Measurements from ENCODE around the gene COTL1. TPM values are rescaled to one million over a fixed set of nuclear protein-coding genes. Genes with fewer than 3 reads are reported as not detected.

The COTL1 gene
- total RNA-seq, 1 donor from 2014 or later = 179 TPM

DNA sequence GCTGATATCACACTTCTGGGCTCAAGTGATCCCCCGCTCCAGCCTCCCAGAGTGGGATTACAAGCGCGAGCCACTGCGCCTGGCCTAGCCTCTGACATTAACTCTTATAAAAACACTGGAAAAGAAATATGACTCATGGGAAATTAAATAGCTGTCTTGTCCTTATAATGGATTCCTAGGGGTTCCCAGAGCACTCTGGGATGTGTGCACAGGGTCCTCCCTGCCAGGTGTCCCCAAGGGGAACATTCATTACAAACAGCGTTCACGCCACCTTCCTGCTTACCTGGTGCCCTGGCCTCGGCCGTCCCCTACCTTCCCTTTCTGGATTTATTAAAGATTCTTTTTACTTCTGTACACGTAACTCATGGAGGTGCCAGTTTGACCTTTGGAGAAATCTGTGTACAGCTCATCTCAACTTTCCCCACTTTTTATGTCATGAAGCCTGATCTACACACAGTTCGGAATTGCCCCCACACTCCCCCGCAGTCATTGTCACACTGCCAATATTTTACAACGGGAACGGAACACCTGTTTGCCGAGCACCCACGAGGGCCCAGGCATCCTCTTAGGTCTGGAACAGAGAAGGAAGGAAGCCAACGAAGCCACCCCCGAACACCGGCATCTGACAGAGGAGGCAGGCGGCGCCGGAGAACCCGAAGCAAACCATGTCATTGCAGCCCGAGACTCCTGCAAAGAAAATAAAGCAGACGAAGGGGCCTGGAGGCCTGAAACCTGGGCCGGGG is 73.7 kb downstream of the COTL1 start:
- Mint-ChIP-seq H3K4me3 (peak overlapping the region; percentile 4), H3K27ac (no peak overlapping the region), H3K4me1 (ENCODE audit: unreplicated experiment) (peaks cover 40% of the 10 kb centered on the region), H3K36me3 (no peaks in the 10 kb centered on the region), H3K27me3 (no peaks in the 10 kb centered on the region), H3K9me3 (no peaks in the 10 kb centered on the region)
- no peak for DNase-seq (ENCODE audit: extremely low spot score, unreplicated experiment)
- no peak for TF ChIP-seq CTCF (conservative IDR thresholded peaks at IDR 0.05)

- peaks cover 40% of the 10 kb centered on the region for H3K4me1 Mint-ChIP-seq (ENCODE audit: unreplicated experiment)
- H3K36me3 Mint-ChIP-seq = no peaks in the 10 kb centered on the region
- H3K4me3 Mint-ChIP-seq = no peak overlapping the region
- no peaks in the 10 kb centered on the region for H3K9me3 Mint-ChIP-seq
- no peak overlapping the region for H3K27ac Mint-ChIP-seq
- H3K27me3 Mint-ChIP-seq = no peaks in the 10 kb centered on the region
- TF ChIP-seq CTCF (conservative IDR thresholded peaks at IDR 0.05) = no peak
- no peak for DNase-seq (ENCODE audit: extremely low spot score, unreplicated experiment)
These were observed 74.6 kb downstream of the COTL1 start for GRCh38 chr16:84543253-84543652.

- H3K36me3 Mint-ChIP-seq = no peaks in the 10 kb centered on the region
- no peak for TF ChIP-seq CTCF (conservative IDR thresholded peaks at IDR 0.05)
- H3K27me3 Mint-ChIP-seq = no peaks in the 10 kb centered on the region
- no peak for DNase-seq (ENCODE audit: extremely low spot score, unreplicated experiment)
- no peak overlapping the region for H3K27ac Mint-ChIP-seq
- peaks cover 47% of the 10 kb centered on the region for H3K4me1 Mint-ChIP-seq (ENCODE audit: unreplicated experiment)
- no peak overlapping the region for H3K4me3 Mint-ChIP-seq
- H3K9me3 Mint-ChIP-seq = no peaks in the 10 kb centered on the region
These were observed 75.7 kb downstream of the COTL1 start for GRCh38 chr16:84541999-84542817.

- no peaks in the 10 kb centered on the region for H3K36me3 Mint-ChIP-seq
- no peak overlapping the region for H3K27ac Mint-ChIP-seq
These were observed 77.7 kb downstream of the COTL1 start for GRCh38 chr16:84540194-84540593.

More at GRCh38 chr16:84540194-84540593, 77.7 kb downstream of the COTL1 start:
- no peaks in the 10 kb centered on the region for H3K27me3 Mint-ChIP-seq
- H3K4me3 Mint-ChIP-seq = no peak overlapping the region
- no peaks in the 10 kb centered on the region for H3K9me3 Mint-ChIP-seq
- peaks cover 49% of the 10 kb centered on the region for H3K4me1 Mint-ChIP-seq (ENCODE audit: unreplicated experiment)
- no peak for TF ChIP-seq CTCF (conservative IDR thresholded peaks at IDR 0.05)
- DNase-seq (ENCODE audit: extremely low spot score, unreplicated experiment) = no peak

Measured in type B pancreatic cell (in vitro differentiated cells).